SK-N-SH (cell line): ENCODE measurements around the gene SLC7A8. TPM values are rescaled to one million over a fixed set of nuclear protein-coding genes. Genes with fewer than 3 reads are reported as not detected.

Experiments used
- CTCF ChIA-PET: fragments of 300-600, 350-600 bp; formaldehyde crosslinking; extraction: SDS; loops from one replicate; lab custom pipeline; 2021; lab: Yijun Ruan, JAX
- POLR2A ChIA-PET: fragments of 350-600 bp; sonication (Branson Sonifier 250); formaldehyde crosslinking; extraction: SDS; loops from one replicate; lab custom pipeline; 2020; ENCODE audit warnings: antibody characterized with exemption, inconsistent platforms; lab: Yijun Ruan, JAX
- DNase-seq: peaks from one replicate; pipeline ENCODE4 v3.0.0; 2012
- H2AFZ ChIP-seq: fragments of 200-600 bp; sonication (generic); 2 replicates; pipeline ENCODE4 v1.8.1; 2016; ENCODE audit warnings: antibody characterized with exemption, mild to moderate bottlenecking, low read depth
- H3F3A ChIP-seq: fragments of 200-600 bp; sonication (generic); replicated peaks from 2 replicates; pipeline ENCODE3; 2016; ENCODE audit warnings: antibody characterized with exemption, mild to moderate bottlenecking; ENCODE audit not compliant: insufficient read depth
- H3K27ac ChIP-seq, 2 experiments: fragments of 200-500 bp in 1 of 2; fragments of 200-600 bp in 1 of 2; sonication (Bioruptor generic) in 1 of 2; sonication (generic), shearing (Covaris generic) in 1 of 2; 2 replicates each; pipeline versions ENCODE4 v1.5.1 to v1.6.1; 2014 to 2016; ENCODE audit warnings: low read depth in 2 of 2, inconsistent platforms in 1 of 2, low read length in 1 of 2, mild to moderate bottlenecking in 1 of 2, mixed read lengths in 1 of 2
- H3K27me3 ChIP-seq: fragments of 200-600 bp; sonication (generic), shearing (Covaris generic); 2 replicates; pipeline ENCODE4 v1.6.1; 2016; ENCODE audit warnings: mixed run types; ENCODE audit not compliant: insufficient read depth
- H3K36me3 ChIP-seq, 2 experiments: fragments of 200-500 bp in 1 of 2; fragments of 200-600 bp in 1 of 2; sonication (Bioruptor generic) in 1 of 2; sonication (generic) in 1 of 2; replicated peaks in 1 of 2; 2 replicates each; pipeline versions ENCODE3 to v1.5.1; 2014 to 2016; ENCODE audit warnings: low read length in 1 of 2, mild to moderate bottlenecking in 1 of 2; ENCODE audit not compliant: insufficient read depth in 2 of 2, control insufficient read depth in 1 of 2
- H3K4me1 ChIP-seq, 2 experiments: fragments of 200-500 bp in 1 of 2; fragments of 200-600 bp in 1 of 2; sonication (Bioruptor generic) in 1 of 2; sonication (generic), shearing (Covaris generic) in 1 of 2; 2 replicates each; pipeline versions ENCODE4 v1.5.1 to v1.6.1; 2014 to 2016; ENCODE audit warnings: low read depth in 1 of 2, low read length in 1 of 2, mixed run types in 1 of 2; ENCODE audit not compliant: insufficient read depth in 2 of 2, control insufficient read depth in 1 of 2
- H3K4me2 ChIP-seq: fragments of 200-600 bp; sonication (generic), shearing (Covaris generic); 2 replicates; pipeline ENCODE4 v1.6.1; 2017; ENCODE audit warnings: mixed run types
- H3K4me3 ChIP-seq, 2 experiments: fragments of 200-500 bp in 1 of 2; fragments of 200-600 bp in 1 of 2; sonication (Bioruptor generic) in 1 of 2; sonication (generic), shearing (Covaris generic) in 1 of 2; 2 replicates each; pipeline versions ENCODE4 v1.5.1 to v1.8.1; 2014 to 2016; ENCODE audit warnings: low read depth in 2 of 2, inconsistent platforms in 1 of 2, low read length in 1 of 2, mild to moderate bottlenecking in 1 of 2, mixed read lengths in 1 of 2, moderate library complexity in 1 of 2
- H3K79me2 ChIP-seq: fragments of 200-600 bp; sonication (generic); 2 replicates; pipeline ENCODE4 v1.8.1; 2017; ENCODE audit warnings: mild to moderate bottlenecking; ENCODE audit not compliant: insufficient read depth
- H3K9ac ChIP-seq: fragments of 200-600 bp; sonication (generic); 2 replicates; pipeline ENCODE4 v1.6.1; 2017; ENCODE audit warnings: mixed run types
- H3K9me2 ChIP-seq: fragments of 200-600 bp; sonication (generic); 2 replicates; pipeline ENCODE4 v1.6.1; 2017; ENCODE audit warnings: mixed run types
- H3K9me3 ChIP-seq: fragments of 200-600 bp; sonication (generic); 2 replicates; pipeline ENCODE4 v1.6.1; 2017; ENCODE audit warnings: mixed run types, mild to moderate bottlenecking, moderate library complexity
- H4K20me1 ChIP-seq: fragments of 200-600 bp; sonication (generic); 2 replicates; pipeline ENCODE4 v1.6.1; 2017; ENCODE audit warnings: mild to moderate bottlenecking, mixed run types; ENCODE audit not compliant: insufficient read depth
- CHD2 ChIP-seq: fragments of 150-350 bp; IDR thresholded peaks from 2 replicates; pipeline ENCODE4 v1.6.1; 2018; ENCODE audit warnings: low read length; ENCODE audit not compliant: partially characterized antibody
- CTCF ChIP-seq: fragments of 200-600 bp; sonication (generic); IDR thresholded peaks from 2 replicates; pipeline ENCODE4 v1.6.1; 2017; ENCODE audit warnings: antibody characterized with exemption, mild to moderate bottlenecking, moderate library complexity
- FOSL2 ChIP-seq: IDR thresholded peaks from 2 replicates; pipeline ENCODE4 v1.4.0; 2012; ENCODE audit warnings: low read depth, mild to moderate bottlenecking, moderate library complexity, borderline replicate concordance
- FOXM1 ChIP-seq: IDR thresholded peaks from 2 replicates; pipeline ENCODE4 v1.4.0; 2012; ENCODE audit warnings: low read depth, mild to moderate bottlenecking
- JUND ChIP-seq: IDR thresholded peaks from 2 replicates; pipeline ENCODE4 v1.4.0; 2012
- MAX ChIP-seq: IDR thresholded peaks from 2 replicates; pipeline ENCODE4 v1.4.0; 2012; ENCODE audit warnings: low read depth
- RAD21 ChIP-seq: IDR thresholded peaks from 2 replicates; pipeline ENCODE4 v1.6.1; 2012; ENCODE audit warnings: mild to moderate bottlenecking, low read length
- TCF12 ChIP-seq: IDR thresholded peaks from 2 replicates; pipeline ENCODE4 v1.4.0; 2012
- ZBTB33 ChIP-seq: IDR thresholded peaks from 2 replicates; pipeline ENCODE4 v1.4.0; 2012; ENCODE audit warnings: low read depth, borderline replicate concordance
- WGBS: methylation state at CpG from one replicate; pipeline ENCODE4 v1.1.6; 2017; ENCODE audit warnings: low lambda C conversion rate; 5-methylcytosine and 5-hydroxymethylcytosine counted together
- polyA plus RNA-seq, 3 experiments: library from polyadenylated mRNA; depleted of rRNA; stranded (reverse); fragments of >200 nt; gene quantifications; 2 replicates each; pipeline ENCODE4 v1.2.3, GENCODE V29; 2012

SLC7A8 gene
- polyA plus RNA-seq, 1 of the 3 experiments (the other 2 are of a cell fraction) = 1.4 TPM

GRCh38 chr14:23172096-23172495 lies 11.4 kb downstream of the SLC7A8 start:
- WGBS = 64% methylated on average over 5 of the region's 5 CpGs
- CTCF ChIA-PET = interaction anchor here (1.6 to 8.8 kb wide), 3 partner anchors 10 to 51 kb away, joined by 5 to 53 read pairs (median 10); no protein-coding TSS in a partner anchor

More at GRCh38 chr14:23172096-23172495, 11.4 kb downstream of the SLC7A8 start:
- Histone ChIP-seq H3K79me2 (no peaks in the 10 kb centered on the region), H3K27ac (peak overlapping the region in 1 of 2 experiments; percentile 63; a peak in 1 of 4 replicates), H3K36me3 (no peaks in the 10 kb centered on the region), H2AFZ (no peak overlapping the region), H3K9ac (no peak overlapping the region), H4K20me1 (no peaks in the 10 kb centered on the region), H3K9me3 (no peaks in the 10 kb centered on the region), H3F3A (peaks cover 6% of the 10 kb centered on the region), H3K27me3 (0 out of 2 replicates have a peak, but pooled peaks cover 9% of the 10 kb centered on the region), H3K4me2 (no peak overlapping the region), H3K9me2 (no peaks in the 10 kb centered on the region), H3K4me1 (no peaks in the 10 kb centered on the region), H3K4me3 (no peak overlapping the region)
- POLR2A ChIA-PET = no interaction called here
- DNase-seq = no peak
- no peak for TF ChIP-seq JUND
- no peak for TF ChIP-seq FOXM1
- no peak for TF ChIP-seq MAX
- no peak for TF ChIP-seq RAD21
- no peak for TF ChIP-seq CTCF
- TF ChIP-seq ZBTB33 = no peak
- no peak for TF ChIP-seq FOSL2
- no peak for TF ChIP-seq CHD2
- TF ChIP-seq TCF12 = no peak
